Activated T-cell treated with anti-CD3 and anti-CD28 coated beads for 48 hours (primary cell): ENCODE measurements around the gene SST.
A peak's percentile ranks its signal among the peaks of the same experiment; 100 is the strongest.
"Not testable (repeated sequence)": the region's sequence is repeated elsewhere in the genome, so short reads cannot be mapped to it uniquely, and the experiment has no call there.

Experiments used
- DNase-seq: peaks from one replicate; pipeline ENCODE4 v3.0.0-alpha.2; 2020; ENCODE audit warnings: low read depth

Gene SST

DNA sequence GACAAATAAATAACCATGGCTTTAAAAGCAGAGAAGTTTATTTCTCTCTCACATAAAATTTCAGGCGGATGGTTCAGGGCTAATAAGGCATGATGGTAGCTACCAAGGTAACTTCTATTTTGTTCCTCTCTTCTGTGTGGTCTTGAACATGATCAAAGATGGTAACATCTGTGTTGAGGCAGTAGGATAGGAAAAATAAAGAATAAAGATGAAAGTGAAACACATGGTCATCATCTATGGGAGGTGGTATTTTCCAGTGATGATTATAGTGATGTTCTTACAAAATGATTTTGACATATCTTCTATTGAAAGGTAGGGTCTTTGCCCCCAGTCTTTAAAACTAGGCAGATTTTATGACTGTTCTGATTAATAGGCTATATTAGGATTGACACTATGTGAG is 14.2 kb upstream of the SST start:
- no peak for DNase-seq

DNA sequence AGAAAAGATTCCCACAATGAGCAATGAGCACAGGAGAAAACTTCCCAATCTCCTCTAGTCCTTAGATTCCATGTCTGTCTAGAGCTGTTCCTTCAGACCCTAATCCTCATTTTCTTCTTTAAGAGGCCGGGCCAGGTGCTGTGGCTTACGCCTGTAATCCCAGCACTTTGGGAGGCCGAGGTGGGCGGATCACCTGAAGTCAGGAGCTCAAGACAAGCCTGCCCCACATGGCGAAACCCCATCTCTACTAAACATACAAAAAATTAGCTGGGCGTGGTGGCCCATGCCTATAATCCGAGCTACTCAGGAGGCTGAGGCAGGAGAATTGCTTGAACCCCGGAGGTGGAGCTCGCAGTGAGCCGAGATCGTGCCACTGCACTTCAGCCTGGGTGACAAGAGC is 11.6 kb upstream of the SST start:
- DNase-seq = not testable (repeated sequence)

DNA sequence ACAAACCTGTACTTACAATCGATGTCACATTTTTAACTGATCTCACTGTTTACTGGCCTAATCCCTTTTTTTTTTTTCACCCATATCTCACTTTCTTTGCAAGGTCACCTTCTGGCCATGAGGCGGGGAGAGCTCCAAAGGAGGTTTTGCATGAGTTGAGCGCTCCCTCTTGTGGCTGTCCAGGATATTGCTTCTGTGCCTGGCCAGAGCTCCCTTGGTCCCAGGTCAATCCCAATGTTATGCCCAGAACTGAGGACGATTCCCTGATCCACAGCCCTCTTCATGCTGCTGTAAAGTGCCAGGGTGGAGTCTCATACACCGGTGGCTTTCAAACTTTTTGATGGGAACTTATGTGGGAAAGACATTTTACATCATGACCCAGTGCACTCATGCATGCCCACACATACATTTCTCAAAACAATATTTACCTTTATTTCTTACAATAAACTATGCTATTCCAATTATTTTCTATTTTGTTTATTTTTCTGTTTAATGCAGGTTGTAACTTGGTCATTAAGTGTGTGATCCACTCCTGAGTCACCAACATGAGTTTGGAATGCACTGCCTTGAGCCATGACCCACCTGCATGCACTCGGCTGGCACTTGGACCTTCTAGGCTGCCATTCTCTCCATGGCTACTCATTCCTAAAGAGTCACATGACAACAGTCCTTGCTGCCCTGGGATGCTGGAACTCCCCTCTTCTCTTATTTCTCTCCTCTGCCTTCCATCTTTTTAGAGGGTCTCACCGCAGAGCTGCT is 9.6 kb upstream of the SST start:
- peak; percentile 52 for DNase-seq

- DNase-seq = peak; percentile 17
Measured at GRCh38 chr3:187678726-187679268, 8.6 kb upstream of the SST start.

DNA sequence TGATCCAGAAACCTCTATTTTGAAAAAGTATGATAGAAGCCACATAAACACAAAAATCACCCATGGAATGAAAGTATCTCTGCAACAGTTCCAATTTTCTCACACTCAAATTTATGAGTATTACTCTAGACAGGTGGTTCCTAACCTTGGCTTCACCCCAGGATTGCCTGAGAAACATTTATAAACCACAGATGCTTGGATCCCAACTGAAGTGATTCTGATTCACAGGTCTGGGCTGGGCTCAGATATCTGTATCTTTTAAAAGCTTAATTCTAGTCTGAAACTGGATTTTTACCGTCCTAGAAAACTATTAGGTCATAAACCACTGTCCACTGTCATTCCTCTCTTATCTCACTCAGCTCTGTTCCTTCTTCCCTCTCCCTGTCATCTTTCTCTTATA is 7.4 kb upstream of the SST start:
- no peak for DNase-seq

DNA sequence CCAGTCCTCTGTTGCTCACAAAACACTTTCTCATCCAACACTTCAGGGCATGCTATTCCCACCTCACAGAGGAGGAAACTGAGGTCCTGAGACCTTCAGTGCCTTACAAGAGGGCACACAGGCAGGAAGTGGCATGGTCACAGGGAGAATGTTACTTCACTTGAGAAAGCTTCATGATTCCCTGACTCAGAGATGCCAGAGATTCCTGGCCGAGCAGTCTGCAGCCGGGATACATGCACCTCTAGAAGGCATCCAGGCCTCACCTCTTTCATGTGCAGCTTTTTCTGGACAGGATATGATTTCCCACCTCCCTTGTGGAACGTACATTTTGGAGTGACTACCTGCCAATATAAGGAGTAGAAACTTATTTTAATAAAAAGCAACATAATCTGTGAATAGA is 2.8 kb upstream of the SST start:
- DNase-seq = no peak

- DNase-seq = no peak
Measured at GRCh38 chr3:187667526-187667925, 2.7 kb downstream of the SST start.

GRCh38 chr3:187665764-187666402 is 4.3 kb downstream of the SST start:
- DNase-seq = no peak

- DNase-seq = no peak
Measured at GRCh38 chr3:187665010-187665409, 5.2 kb downstream of the SST start.

DNA sequence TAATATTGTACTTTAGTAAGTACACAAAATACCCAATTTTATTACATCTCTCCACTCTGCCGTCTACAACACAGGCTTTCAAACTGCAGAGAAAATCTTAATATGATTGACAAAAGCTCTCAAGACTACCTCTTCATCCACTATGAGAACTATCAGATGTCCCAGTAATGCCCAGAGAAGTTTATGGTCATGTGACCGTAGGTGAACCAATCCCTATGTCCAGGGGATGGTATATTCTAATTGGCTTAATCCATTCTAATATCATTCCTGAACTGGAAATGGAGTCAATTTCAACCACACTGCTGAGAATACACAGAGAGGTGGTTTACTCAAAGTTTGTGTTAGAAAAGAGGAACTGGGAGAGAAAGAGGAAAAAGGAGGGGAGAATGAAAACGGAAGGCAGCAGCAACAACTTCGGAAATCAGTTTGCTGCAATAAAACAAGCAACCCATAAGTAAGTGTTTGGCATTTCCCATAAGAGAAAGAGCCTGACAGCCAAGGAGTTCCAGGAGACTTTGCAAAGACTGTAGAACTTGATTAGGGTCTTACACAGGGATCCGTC is 7.3 kb downstream of the SST start:
- DNase-seq = no peak

- no peak for DNase-seq
Measured at GRCh38 chr3:187661267-187661666, 8.9 kb downstream of the SST start.

DNA sequence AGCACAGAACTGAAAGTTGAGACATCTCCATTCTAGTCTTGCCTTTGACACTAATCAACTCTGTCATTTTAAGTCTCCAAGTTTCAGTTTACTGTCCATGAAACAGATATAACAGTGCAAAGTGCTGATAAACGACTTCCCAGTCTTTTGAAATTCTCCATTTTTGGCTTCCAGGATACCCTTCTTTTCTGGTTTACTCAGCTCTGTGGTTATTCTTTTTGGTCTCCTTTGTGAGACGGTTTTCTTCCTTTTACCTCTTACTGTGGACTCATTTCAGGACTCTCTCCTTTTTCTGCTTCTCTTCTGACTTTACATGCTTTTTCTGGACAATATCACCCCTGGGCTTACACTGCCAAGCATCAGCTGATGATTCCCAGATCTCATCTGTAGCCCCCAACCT is 18.9 kb downstream of the SST start:
- no peak for DNase-seq

- no peak for DNase-seq
Measured at GRCh38 chr3:187648177-187648576, 22.0 kb downstream of the SST start.

DNA sequence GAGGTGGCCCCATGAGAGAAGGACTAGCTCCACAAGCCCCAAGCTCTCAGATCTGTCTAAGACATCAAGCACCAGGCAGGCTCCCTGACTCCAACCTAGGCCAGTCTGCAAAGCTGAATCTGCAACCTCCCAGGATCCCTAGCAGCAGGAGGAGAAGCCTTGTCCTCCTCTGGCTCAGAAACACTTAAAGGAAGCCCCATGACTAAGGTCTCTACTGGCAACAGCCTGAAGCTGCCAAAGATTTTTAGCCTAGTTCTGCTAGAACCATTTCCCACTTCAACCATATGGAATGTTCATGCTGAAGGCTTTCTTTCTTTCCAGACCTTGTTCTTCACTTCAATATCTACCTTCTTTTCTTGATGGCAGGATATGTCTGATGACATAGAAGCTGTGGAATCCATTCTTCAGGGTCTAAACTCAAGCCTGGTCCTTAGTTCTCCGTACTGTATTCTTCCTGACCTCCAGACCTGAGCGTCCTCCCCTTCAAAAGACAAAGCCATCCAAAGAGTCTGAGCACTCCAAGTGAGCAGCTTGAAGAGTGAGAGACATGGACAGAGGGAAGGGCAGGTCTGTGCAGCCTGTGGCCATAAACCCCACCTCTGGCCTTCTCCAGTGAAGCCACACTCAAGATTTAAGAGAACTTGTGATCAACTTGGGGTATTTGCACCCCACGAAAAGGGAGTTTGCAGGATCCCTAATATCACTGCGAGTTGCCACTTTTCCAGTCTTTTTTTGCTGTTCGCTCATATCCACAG is 23.1 kb downstream of the SST start:
- no peak for DNase-seq

DNA sequence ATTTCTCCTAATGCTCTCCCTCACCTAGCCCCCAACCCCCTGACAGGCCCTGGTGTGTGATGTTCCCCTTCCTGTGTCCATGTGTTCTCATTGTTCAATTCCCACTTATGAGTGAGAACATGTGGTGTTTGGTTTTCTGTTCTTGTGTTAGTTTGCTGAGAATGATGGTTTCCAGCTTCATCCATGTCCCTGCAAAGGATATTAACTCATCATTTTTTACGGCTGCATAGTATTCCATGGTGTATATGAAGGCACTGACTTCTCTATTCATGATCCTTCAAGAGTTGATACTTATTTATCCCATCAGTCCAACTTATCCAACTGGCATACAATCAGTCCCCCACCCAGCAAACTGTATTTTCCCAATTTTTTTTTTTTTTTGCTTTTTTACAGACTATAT is 24.8 kb downstream of the SST start:
- DNase-seq = not testable (repeated sequence)

GRCh38 chr3:187642861-187643260 is 27.3 kb downstream of the SST start:
- DNase-seq = no peak

GRCh38 chr3:187641320-187642016 is 28.7 kb downstream of the SST start:
- no peak for DNase-seq

- no peak for DNase-seq
Measured at GRCh38 chr3:187640569-187641059, 29.6 kb downstream of the SST start.

DNA sequence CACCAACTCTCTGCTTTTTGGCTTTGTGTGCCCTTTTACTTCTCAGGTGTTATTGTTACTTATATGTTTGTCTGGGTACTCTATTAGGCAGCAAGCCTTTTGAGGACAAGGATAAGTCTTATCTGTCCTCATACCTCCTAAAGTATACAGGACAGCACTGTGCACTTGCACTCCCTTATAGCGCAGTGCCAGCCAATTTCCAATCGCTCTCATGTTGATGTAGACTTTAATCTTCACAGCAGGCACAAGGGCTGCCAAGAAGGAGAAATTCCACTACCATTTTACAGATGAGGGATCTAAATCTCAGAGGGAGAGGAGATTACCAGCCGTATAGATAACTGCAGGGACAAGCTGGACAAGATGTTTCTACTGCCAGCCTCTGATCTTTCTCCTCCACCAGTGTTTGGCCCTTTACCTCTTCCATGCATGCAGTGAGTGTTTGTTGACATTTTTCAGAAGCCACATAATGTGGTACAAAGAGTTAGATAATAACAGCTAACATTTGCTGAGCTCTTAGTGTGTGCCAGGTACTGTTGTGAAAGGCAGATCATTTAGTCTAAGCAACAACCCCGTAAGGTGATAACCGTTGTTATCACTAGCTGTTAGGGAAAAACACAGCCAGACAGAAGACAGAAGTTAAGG is 30.1 kb downstream of the SST start:
- no peak for DNase-seq

- no peak for DNase-seq
Measured at GRCh38 chr3:187636528-187636927, 33.7 kb downstream of the SST start.

DNA sequence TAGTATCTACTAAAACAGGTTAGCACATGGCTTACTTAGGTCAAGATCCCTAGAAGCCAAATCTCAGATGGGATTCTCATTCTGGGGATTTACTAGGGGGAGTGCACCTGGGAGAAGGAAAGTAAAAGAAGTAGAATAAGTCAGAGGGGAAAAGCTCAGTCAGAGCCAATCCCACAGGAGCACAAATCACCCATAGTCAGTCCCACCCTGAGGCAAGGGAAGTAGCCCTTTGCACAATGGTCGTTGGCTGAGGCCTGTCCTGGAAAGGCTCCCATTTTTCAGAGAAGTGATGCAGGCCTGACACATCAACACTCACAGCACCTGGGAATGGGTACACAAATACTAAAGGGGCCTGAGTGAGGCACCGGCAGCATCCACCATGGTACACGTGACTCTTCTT is 39.8 kb downstream of the SST start:
- DNase-seq = no peak
